ENCODE measurements around the gene NDE1. TPM values are rescaled to one million over a fixed set of nuclear protein-coding genes. Genes with fewer than 3 reads are reported as not detected.

Gene NDE1
- polyA plus RNA-seq, 1 donor (not counting 4 experiments of a cell fraction or from before 2014, with no cell fraction given): 37.8 TPM

- Histone ChIP-seq H3K9me1 (ENCODE audit: control insufficient read depth, extremely low read depth, insufficient read depth, low read length) (no peaks in the 10 kb centered on the region), H3K9ac (ENCODE audit: control insufficient read depth, extremely low read depth, insufficient read depth, low read length) (no peak overlapping the region), H3K27me3 (ENCODE audit: control insufficient read depth, extremely low read depth, insufficient read depth, low read length) (peaks cover 9% of the 10 kb centered on the region), H3K4me1 (ENCODE audit: control insufficient read depth, extremely low read depth, insufficient read depth, low read length) (no peaks in the 10 kb centered on the region), H3K36me3 (ENCODE audit: control insufficient read depth in 2 of 2, extremely low read depth in 1 of 2, insufficient read depth in 2 of 2, low read length in 2 of 2) (no peaks in the 10 kb centered on the region), H3K27ac (ENCODE audit: control insufficient read depth, insufficient read depth, low read length) (no peak overlapping the region), H3K4me2 (ENCODE audit: control insufficient read depth, extremely low read depth, insufficient read depth, low read depth, low read length) (no peak overlapping the region), H2AFZ (ENCODE audit: control insufficient read depth, low read length) (no peak overlapping the region), H3K4me3 (ENCODE audit: control insufficient read depth in 2 of 3, extremely low read depth in 1 of 3, insufficient read depth in 2 of 3, low read depth in 1 of 3, low read length in 3 of 3) (no peak overlapping the region), H3K79me2 (ENCODE audit: control insufficient read depth, insufficient read depth, low read length) (no peaks in the 10 kb centered on the region), H4K20me1 (ENCODE audit: control insufficient read depth, extremely low read depth, insufficient read depth, low read length) (no peaks in the 10 kb centered on the region), H3K9me3 (ENCODE audit: control insufficient read depth, low read depth, low read length) (no peaks in the 10 kb centered on the region)
- DNase-seq (ENCODE audit: low read depth, low spot score) (no peak), FAIRE-seq (no peak)
- dilution Hi-C loops (cut with MboI; ENCODE audit: extremely low pct_ligation_motif_present, low sequenced_read_pairs): no loop called here
- no peak for TF ChIP-seq EZH2 (IDR thresholded peaks at IDR 0.05; ENCODE audit: low read length)
- TF ChIP-seq CTCF (optimal IDR thresholded peaks at IDR 0.05 in 1 of 3, IDR thresholded peaks at IDR 0.05 in 1 of 3, conservative IDR thresholded peaks at IDR 0.05 in 1 of 3; ENCODE audit: extremely low read depth in 1 of 3, insufficient read depth in 2 of 3, low read length in 3 of 3): no peak
Measured at GRCh38 chr16:15775209-15775608, 125.2 kb downstream of the NDE1 start.

- TF ChIP-seq EZH2 (IDR thresholded peaks at IDR 0.05; ENCODE audit: low read length) (no peak), CTCF (optimal IDR thresholded peaks at IDR 0.05 in 1 of 3, IDR thresholded peaks at IDR 0.05 in 1 of 3, conservative IDR thresholded peaks at IDR 0.05 in 1 of 3; ENCODE audit: extremely low read depth in 1 of 3, insufficient read depth in 2 of 3, low read length in 3 of 3) (no peak)
- no peak for FAIRE-seq
- Histone ChIP-seq H2AFZ (ENCODE audit: control insufficient read depth, low read length) (no peak overlapping the region), H3K9me3 (ENCODE audit: control insufficient read depth, low read depth, low read length) (no peaks in the 10 kb centered on the region), H3K4me1 (ENCODE audit: control insufficient read depth, extremely low read depth, insufficient read depth, low read length) (no peaks in the 10 kb centered on the region), H3K4me2 (ENCODE audit: control insufficient read depth, extremely low read depth, insufficient read depth, low read depth, low read length) (no peak overlapping the region), H3K36me3 (ENCODE audit: control insufficient read depth in 2 of 2, extremely low read depth in 1 of 2, insufficient read depth in 2 of 2, low read length in 2 of 2) (no peaks in the 10 kb centered on the region), H3K9me1 (ENCODE audit: control insufficient read depth, extremely low read depth, insufficient read depth, low read length) (no peaks in the 10 kb centered on the region), H3K9ac (ENCODE audit: control insufficient read depth, extremely low read depth, insufficient read depth, low read length) (no peak overlapping the region), H3K4me3 (ENCODE audit: control insufficient read depth in 2 of 3, extremely low read depth in 1 of 3, insufficient read depth in 2 of 3, low read depth in 1 of 3, low read length in 3 of 3) (no peak overlapping the region), H3K27me3 (ENCODE audit: control insufficient read depth, extremely low read depth, insufficient read depth, low read length) (peaks cover 5% of the 10 kb centered on the region), H3K79me2 (ENCODE audit: control insufficient read depth, insufficient read depth, low read length) (no peaks in the 10 kb centered on the region), H4K20me1 (ENCODE audit: control insufficient read depth, extremely low read depth, insufficient read depth, low read length) (no peaks in the 10 kb centered on the region), H3K27ac (ENCODE audit: control insufficient read depth, insufficient read depth, low read length) (no peak overlapping the region)
- dilution Hi-C loops (cut with MboI; ENCODE audit: extremely low pct_ligation_motif_present, low sequenced_read_pairs): no loop called here
- no peak for DNase-seq (ENCODE audit: low read depth, low spot score)
Measured at GRCh38 chr16:15775663-15776304, 125.7 kb downstream of the NDE1 start.

Other genes starting within 250 kb of the NDE1 start
- 7.8 to 12.0 TPM (median 8.4 TPM) in 3 replicates for gene BMERB1, start 215.7 kb upstream of the NDE1 start, polyA plus RNA-seq
- 10.0 to 12.5 TPM (median 11.9 TPM) in 3 replicates for gene MARF1, start 7.1 kb upstream of the NDE1 start, polyA plus RNA-seq
- not detected in 3 replicates for gene MYH11, start 206.8 kb downstream of the NDE1 start, polyA plus RNA-seq
- gene CEP20, start 238.4 kb downstream of the NDE1 start, polyA plus RNA-seq: 23.9 to 44.1 TPM (median 27.1 TPM) in 3 replicates

Measured in keratinocyte (primary cell).